ENCODE data around the gene PCDH10.

- TF ChIP-seq ZNF184 (CRISPR knock-in tag; IDR thresholded peaks at IDR 0.05): no peak
- TF ChIP-seq TBP (optimal IDR thresholded peaks at IDR 0.05; ENCODE audit: low read depth, low read length): no peak
- no peak for TF ChIP-seq HMG20A (CRISPR knock-in tag; conservative IDR thresholded peaks at IDR 0.05)
- TF ChIP-seq ZNF717 (CRISPR knock-in tag; IDR thresholded peaks at IDR 0.05): no peak
- no peak for TF ChIP-seq EZH2 (IDR thresholded peaks at IDR 0.05; ENCODE audit: borderline replicate concordance, low read depth, low read length)
- TF ChIP-seq FOXP4 (CRISPR knock-in tag; IDR thresholded peaks at IDR 0.05; ENCODE audit: borderline replicate concordance): no peak
- no peak for TF ChIP-seq RCOR1 (IDR thresholded peaks at IDR 0.05; ENCODE audit: borderline replicate concordance in 1 of 2, low read depth in 2 of 2, low read length in 2 of 2)
Measured at GRCh38 chr4:133178956-133179355, 29.9 kb downstream of the PCDH10 start.

Measured in K562 (cell line).